IPS DF 4.7 (cell line): ENCODE results near the gene CDK5R2.

Experiments used
- DNase-seq: peaks from one replicate; pipeline ENCODE4 v3.0.0-alpha.2; 2013; ENCODE audit warnings: low spot score; ENCODE audit errors: extremely low read depth

The CDK5R2 gene

GRCh38 chr2:218961651-218962570 lies 2.4 kb downstream of the CDK5R2 start:
- no peak for DNase-seq

- DNase-seq: peak; percentile 96
Measured at GRCh38 chr2:218962859-218963492, 3.5 kb downstream of the CDK5R2 start.

- no peak for DNase-seq
Measured at GRCh38 chr2:218963601-218964000, 4.1 kb downstream of the CDK5R2 start.

- DNase-seq: no peak
Measured at GRCh38 chr2:218964041-218964771, 4.7 kb downstream of the CDK5R2 start.

- no peak for DNase-seq
Measured at GRCh38 chr2:218970894-218971293, 11.4 kb downstream of the CDK5R2 start.

- no peak for DNase-seq
Measured at GRCh38 chr2:218975060-218975777, 15.8 kb downstream of the CDK5R2 start.

GRCh38 chr2:218979846-218980734 lies 20.6 kb downstream of the CDK5R2 start:
- no peak for DNase-seq

- DNase-seq: no peak
Measured at GRCh38 chr2:218980735-218981389, 21.4 kb downstream of the CDK5R2 start.

- no peak for DNase-seq
Measured at GRCh38 chr2:218981390-218981880, 22.0 kb downstream of the CDK5R2 start.

- DNase-seq: no peak
Measured at GRCh38 chr2:218981881-218982585, 22.6 kb downstream of the CDK5R2 start.

GRCh38 chr2:218982586-218983262 lies 23.3 kb downstream of the CDK5R2 start:
- DNase-seq: no peak

- DNase-seq: no peak
Measured at GRCh38 chr2:218983263-218983933, 23.9 kb downstream of the CDK5R2 start.

- no peak for DNase-seq
Measured at GRCh38 chr2:218983934-218984238, 24.4 kb downstream of the CDK5R2 start.

GRCh38 chr2:218984239-218985020 lies 25.0 kb downstream of the CDK5R2 start:
- DNase-seq: no peak

GRCh38 chr2:218985021-218985324 lies 25.5 kb downstream of the CDK5R2 start, which contains the start of gene FEV:
FEV (minus strand) TSS chr2:218985184; CDS start chr2:218985075, 109 bp downstream.
- no peak for DNase-seq

- DNase-seq: no peak
Measured at GRCh38 chr2:218985325-218986091, 26.0 kb downstream of the CDK5R2 start.
